CD14-positive monocyte (primary cell): ENCODE data around the gene DDAH1. TPM values are rescaled to one million over a fixed set of nuclear protein-coding genes. Genes with fewer than 3 reads are reported as not detected.

Experiments used
- DNase-seq, 3 donors: peaks; one replicate each; pipeline ENCODE4 v3.0.0-alpha.2; 2011 to 2022
- H2AFZ ChIP-seq: 2 replicates; pipeline ENCODE4 v1.6.0; 2012; ENCODE audit warnings: mild to moderate bottlenecking, low read depth, low read length, inconsistent platforms; ENCODE audit not compliant: insufficient read depth, poor library complexity, severe bottlenecking
- H3K27ac ChIP-seq, 2 donors: 1 replicate in 1 of 2; 2 replicates in 1 of 2; pipeline ENCODE4 v1.5.1; 2012 to 2013; ENCODE audit warnings: low read length in 2 of 2, control low read depth in 1 of 2, inconsistent platforms in 1 of 2, low read depth in 1 of 2, mild to moderate bottlenecking in 1 of 2
- H3K27me3 ChIP-seq, 2 donors: one replicate each; pipeline versions ENCODE4 v1.6.0 to v1.6.1; 2011 to 2013; ENCODE audit warnings: low read length in 2 of 2; ENCODE audit not compliant: control insufficient read depth in 2 of 2, insufficient read depth in 2 of 2
- H3K36me3 ChIP-seq, 2 donors: replicated peaks in 1 of 2; 1 replicate in 1 of 2; 2 replicates in 1 of 2; pipeline versions ENCODE4 v1.5.1 to v1.6.1; 2012 to 2013; ENCODE audit warnings: low read length in 2 of 2, control low read depth in 1 of 2, inconsistent platforms in 1 of 2, mild to moderate bottlenecking in 1 of 2; ENCODE audit not compliant: insufficient read depth in 2 of 2, control insufficient read depth in 1 of 2
- H3K4me1 ChIP-seq, 2 donors: 1 replicate in 1 of 2; 2 replicates in 1 of 2; pipeline versions ENCODE4 v1.5.1 to v1.6.1; 2012 to 2013; ENCODE audit warnings: low read length in 2 of 2, control low read depth in 1 of 2, inconsistent platforms in 1 of 2, mild to moderate bottlenecking in 1 of 2, moderate library complexity in 1 of 2; ENCODE audit not compliant: insufficient read depth in 2 of 2, control insufficient read depth in 1 of 2
- H3K4me2 ChIP-seq: replicated peaks from 2 replicates; pipeline ENCODE3; 2012; ENCODE audit warnings: low read length, moderate library complexity, mild to moderate bottlenecking; ENCODE audit not compliant: poor library complexity, severe bottlenecking; ENCODE audit errors: extremely low read depth
- H3K4me3 ChIP-seq, 3 experiments: fragments of 200-600 bp in 1 of 3; sonication (generic) in 1 of 3; replicated peaks in 1 of 3; 1 replicate in 2 of 3; 2 replicates in 1 of 3; pipeline ENCODE4 v1.5.1; 2011 to 2013; ENCODE audit warnings: low read length in 3 of 3, mild to moderate bottlenecking in 3 of 3, control low read depth in 2 of 3, low read depth in 2 of 3, inconsistent platforms in 1 of 3, moderate library complexity in 1 of 3
- H3K79me2 ChIP-seq: 2 replicates; pipeline ENCODE4 v1.6.0; 2012; ENCODE audit warnings: mild to moderate bottlenecking, control low read depth, inconsistent platforms, low read length, moderate library complexity; ENCODE audit not compliant: insufficient read depth
- H3K9ac ChIP-seq: 2 replicates; pipeline ENCODE4 v1.6.0; 2017; ENCODE audit warnings: low read length, mild to moderate bottlenecking; ENCODE audit not compliant: insufficient read depth, poor library complexity, severe bottlenecking
- H3K9me3 ChIP-seq, 2 donors: replicated peaks in 1 of 2; 1 replicate in 1 of 2; 2 replicates in 1 of 2; pipeline versions ENCODE4 v1.5.1 to v1.6.1; 2012 to 2013; ENCODE audit warnings: low read length in 2 of 2, control low read depth in 1 of 2; ENCODE audit not compliant: control insufficient read depth in 1 of 2, insufficient read depth in 1 of 2
- H4K20me1 ChIP-seq: 2 replicates; pipeline ENCODE4 v1.6.0; 2012; ENCODE audit warnings: mild to moderate bottlenecking, low read length, control low read depth, moderate library complexity; ENCODE audit not compliant: insufficient read depth
- H3K27ac Mint-ChIP-seq, 7 donors: one replicate each; pipeline ENCODE4 v1.8.0; 2020; ENCODE audit warnings: mild to moderate bottlenecking in 7 of 7, mixed read lengths in 7 of 7, moderate library complexity in 6 of 7, inconsistent platforms in 2 of 7
- H3K27me3 Mint-ChIP-seq, 3 donors: one replicate each; pipeline ENCODE4 v1.8.0; 2021 to 2022; ENCODE audit warnings: low read depth in 3 of 3, mild to moderate bottlenecking in 3 of 3, mixed read lengths in 3 of 3, moderate library complexity in 3 of 3, inconsistent platforms in 1 of 3
- H3K36me3 Mint-ChIP-seq, 2 donors: one replicate each; pipeline ENCODE4 v1.8.0; 2020; ENCODE audit warnings: mixed read lengths in 2 of 2, inconsistent platforms in 1 of 2, mild to moderate bottlenecking in 1 of 2
- H3K4me1 Mint-ChIP-seq: one replicate; pipeline ENCODE4 v1.8.0; 2020; ENCODE audit warnings: mild to moderate bottlenecking, mixed read lengths
- H3K4me3 Mint-ChIP-seq, 2 donors: one replicate each; pipeline ENCODE4 v1.8.0; 2020; ENCODE audit warnings: mild to moderate bottlenecking in 2 of 2, mixed read lengths in 2 of 2, moderate library complexity in 1 of 2
- H3K9me3 Mint-ChIP-seq, 7 donors: one replicate each; pipeline ENCODE4 v1.8.0; 2020 to 2022; ENCODE audit warnings: mixed read lengths in 7 of 7, mild to moderate bottlenecking in 6 of 7, moderate library complexity in 6 of 7, inconsistent platforms in 2 of 7
- WGBS: methylation state at CpG from one replicate; pipeline ENCODE4 v1.1.5; 2013; ENCODE audit warnings: missing lambda C conversion rate; ENCODE audit not compliant: insufficient coverage; 5-methylcytosine and 5-hydroxymethylcytosine counted together
- intact Hi-C, 2 donors: fragments of 100-400 bp; cut with micrococcal nuclease; formaldehyde crosslinking; loops; one replicate each; pipeline versions ENCODE4 v1.15.0 to v1.15.1; 2023
- polyA plus RNA-seq, 3 donors: library from polyadenylated mRNA; depleted of rRNA in 1 of 3; unstranded in 2 of 3; stranded (reverse) in 1 of 3; fragments of 300-500 nt in 2 of 3; fragments of >200 nt in 1 of 3; fragmentation: Illumina TruSeq in 2 of 3; gene quantifications; 1 replicate in 2 of 3; 2 replicates in 1 of 3; pipeline ENCODE4 v1.2.3, GENCODE V29; 2012 to 2021
- TF ChIP-seq, protein P1 (sequence below): fragments of 200-600 bp; IDR thresholded peaks from one replicate; pipeline ENCODE4 v1.8.0; 2022; ENCODE audit warnings: antibody characterized with exemption, mild to moderate bottlenecking

The DDAH1 gene
- polyA plus RNA-seq, 3 donors = not detected

DNA sequence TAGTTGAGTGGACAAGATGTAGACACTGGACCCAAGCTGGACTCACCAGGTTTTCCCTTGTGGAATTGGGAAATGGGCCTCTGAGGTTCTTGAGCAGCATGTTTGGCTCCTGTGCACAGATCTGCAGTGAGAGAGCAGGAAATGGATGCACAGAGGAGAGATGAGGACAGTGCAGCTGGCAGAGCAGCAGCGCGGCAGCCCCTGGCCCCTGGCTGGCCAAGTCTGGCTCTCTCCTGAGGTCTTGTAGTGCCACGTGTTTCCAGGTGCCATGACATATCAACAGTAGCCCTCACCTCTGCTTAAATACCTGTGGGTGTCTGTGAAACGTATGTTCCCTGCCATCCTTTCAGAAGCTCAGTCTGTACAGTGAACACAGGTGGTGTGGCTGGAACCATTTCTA lies 169.3 kb downstream of the DDAH1 start:
- Mint-ChIP-seq H3K9me3 (peaks cover 0 to 4% (median 0%) of the 10 kb centered on the region in 7 donors), H3K4me1 (no peaks in the 10 kb centered on the region), H3K27ac (no peak overlapping the region), H3K36me3 (no peaks in the 10 kb centered on the region), H3K27me3 (peaks cover 0 to 4% (median 2%) of the 10 kb centered on the region in 3 donors), H3K4me3 (no peak overlapping the region)
- Histone ChIP-seq H3K4me2 (no peak overlapping the region), H3K9me3 (no peaks in the 10 kb centered on the region), H3K27me3 (no peaks in the 10 kb centered on the region), H3K27ac (no peak overlapping the region), H3K79me2 (no peaks in the 10 kb centered on the region), H2AFZ (no peak overlapping the region), H3K9ac (no peak overlapping the region), H3K36me3 (no peaks in the 10 kb centered on the region), H3K4me3 (no peak overlapping the region), H3K4me1 (no peaks in the 10 kb centered on the region), H4K20me1 (no peaks in the 10 kb centered on the region)
- intact Hi-C loops = no loop called here
- WGBS = 100% methylated on average over 4 of the region's 4 CpGs
- DNase-seq = no peak
- TF ChIP-seq, protein P1, sequence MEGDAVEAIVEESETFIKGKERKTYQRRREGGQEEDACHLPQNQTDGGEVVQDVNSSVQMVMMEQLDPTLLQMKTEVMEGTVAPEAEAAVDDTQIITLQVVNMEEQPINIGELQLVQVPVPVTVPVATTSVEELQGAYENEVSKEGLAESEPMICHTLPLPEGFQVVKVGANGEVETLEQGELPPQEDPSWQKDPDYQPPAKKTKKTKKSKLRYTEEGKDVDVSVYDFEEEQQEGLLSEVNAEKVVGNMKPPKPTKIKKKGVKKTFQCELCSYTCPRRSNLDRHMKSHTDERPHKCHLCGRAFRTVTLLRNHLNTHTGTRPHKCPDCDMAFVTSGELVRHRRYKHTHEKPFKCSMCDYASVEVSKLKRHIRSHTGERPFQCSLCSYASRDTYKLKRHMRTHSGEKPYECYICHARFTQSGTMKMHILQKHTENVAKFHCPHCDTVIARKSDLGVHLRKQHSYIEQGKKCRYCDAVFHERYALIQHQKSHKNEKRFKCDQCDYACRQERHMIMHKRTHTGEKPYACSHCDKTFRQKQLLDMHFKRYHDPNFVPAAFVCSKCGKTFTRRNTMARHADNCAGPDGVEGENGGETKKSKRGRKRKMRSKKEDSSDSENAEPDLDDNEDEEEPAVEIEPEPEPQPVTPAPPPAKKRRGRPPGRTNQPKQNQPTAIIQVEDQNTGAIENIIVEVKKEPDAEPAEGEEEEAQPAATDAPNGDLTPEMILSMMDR = no peak

DNA sequence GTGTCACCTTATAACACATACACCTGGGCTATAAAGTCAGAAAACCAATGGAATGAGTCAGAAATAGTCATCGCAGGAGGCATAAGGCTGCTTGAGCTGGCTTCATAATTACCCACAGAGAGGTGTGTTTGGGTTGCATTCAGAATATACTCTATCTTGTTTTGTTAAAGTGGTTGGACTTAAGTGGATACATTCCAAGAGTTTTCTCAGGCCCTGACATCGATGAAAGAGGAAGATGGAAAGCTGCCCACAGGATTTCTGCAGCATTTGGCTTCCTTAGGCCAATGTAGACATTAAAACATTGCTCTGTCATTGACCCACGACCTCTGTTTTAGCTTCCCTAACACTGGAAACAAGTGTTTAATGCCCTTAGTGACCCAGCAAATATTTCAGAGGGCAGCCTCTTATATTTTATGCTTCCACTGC lies 169.9 kb downstream of the DDAH1 start:
- Histone ChIP-seq H3K4me3 (no peak overlapping the region), H3K4me1 (no peaks in the 10 kb centered on the region), H3K9ac (no peak overlapping the region), H3K9me3 (no peaks in the 10 kb centered on the region), H2AFZ (no peak overlapping the region), H4K20me1 (no peaks in the 10 kb centered on the region), H3K27ac (no peak overlapping the region), H3K79me2 (no peaks in the 10 kb centered on the region), H3K4me2 (no peak overlapping the region), H3K36me3 (no peaks in the 10 kb centered on the region), H3K27me3 (no peaks in the 10 kb centered on the region)
- TF ChIP-seq, protein P1 = no peak
- Mint-ChIP-seq H3K4me1 (no peaks in the 10 kb centered on the region), H3K36me3 (no peaks in the 10 kb centered on the region), H3K27ac (no peak overlapping the region), H3K4me3 (no peak overlapping the region), H3K27me3 (peaks cover 0 to 4% (median 1%) of the 10 kb centered on the region in 3 donors), H3K9me3 (peaks cover 0 to 4% (median 0%) of the 10 kb centered on the region in 7 donors)
- intact Hi-C loops = no loop called here
- WGBS = 71% methylated on average over 2 of the region's 3 CpGs
- DNase-seq = no peak
